ENCODE data around the gene MAP3K10. TPM values are rescaled to one million over a fixed set of nuclear protein-coding genes. Genes with fewer than 3 reads are reported as not detected.

MAP3K10 gene
- total and polyA plus RNA-seq, 9 of the 15 experiments (the other 6 are each of a cell fraction or from before 2014, with no cell fraction given): 0.01 to 8.0 (median 2.7) TPM; not detected in 1

- TF ChIP-seq STAT5A (IDR thresholded peaks at IDR 0.05; ENCODE audit: borderline replicate concordance, low read length) (no peak), STAT5B (CRISPR knock-in tag; IDR thresholded peaks at IDR 0.05) (no peak), SMAD3 (CRISPR knock-in tag; conservative IDR thresholded peaks at IDR 0.05) (no peak), ZNF165 (CRISPR knock-in tag; IDR thresholded peaks at IDR 0.05; ENCODE audit: borderline replicate concordance) (no peak), ATF3 (IDR thresholded peaks at IDR 0.05) (no peak), ATF3 (CRISPR knock-in tag; conservative IDR thresholded peaks at IDR 0.05) (no peak), STAG1 (CRISPR knock-in tag; IDR thresholded peaks at IDR 0.05; ENCODE audit: borderline replicate concordance) (no peak), OTX1 (CRISPR knock-in tag; IDR thresholded peaks at IDR 0.05) (no peak), REST (IDR thresholded peaks at IDR 0.05; ENCODE audit: borderline replicate concordance) (peak; percentile 72), REST (CRISPR knock-in tag; IDR thresholded peaks at IDR 0.05; ENCODE audit: low read depth) (no peak), TOE1 (IDR thresholded peaks at IDR 0.05; ENCODE audit: borderline replicate concordance) (peak; percentile 91), TOE1 (CRISPR knock-in tag; IDR thresholded peaks at IDR 0.05; ENCODE audit: borderline replicate concordance, low read depth) (no peak)
These were observed 40.6 kb downstream of the MAP3K10 start (continued) for GRCh38 chr19:40231544-40232424.

Measured in K562 (cell line).